Body of pancreas (tissue), 4 donors: Measurements from ENCODE around the gene KATNAL1.

ENCODE experiments used
- CTCF ChIP-seq, 7 experiments: fragments of 450-650 bp in 4 of 7; fragments of 200-600 bp in 3 of 7; sonication (generic) in 3 of 7; IDR thresholded peaks; one replicate each; pipeline ENCODE4 v1.5.1; 2016 to 2019; ENCODE audit warnings: antibody characterized with exemption in 7 of 7
- POLR2A ChIP-seq, 3 donors: fragments of 450-650 bp; IDR thresholded peaks; one replicate each; pipeline ENCODE4 v1.6.1; 2016; ENCODE audit warnings: antibody characterized with exemption in 3 of 3, mild to moderate bottlenecking in 2 of 3

DNA sequence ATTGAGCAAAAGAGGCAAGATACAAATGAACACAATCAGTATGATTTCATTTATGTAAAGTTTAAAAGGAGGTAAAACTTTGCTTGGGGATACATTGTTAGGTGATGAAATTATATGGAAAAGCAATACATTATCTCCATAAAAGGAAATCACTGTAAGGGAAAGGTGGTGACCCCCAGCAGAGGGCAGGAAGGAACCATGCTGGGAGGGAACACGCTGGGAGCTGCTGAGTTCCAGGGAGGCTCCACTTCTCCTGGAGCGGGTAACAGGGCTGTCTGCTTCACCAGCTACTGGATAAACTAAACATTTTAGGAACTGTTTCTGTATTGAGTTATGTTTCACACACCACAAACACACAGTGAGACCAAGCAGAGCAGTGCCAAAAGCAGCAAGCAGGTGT, 91.2 kb downstream of the KATNAL1 start:
- TF ChIP-seq CTCF (IDR thresholded peaks at IDR 0.05), result no peak
- no peak for TF ChIP-seq POLR2A (IDR thresholded peaks at IDR 0.05)
